ENCODE results near the gene ZNF497.
A peak's percentile ranks its signal among the peaks of the same experiment; 100 is the strongest.
"Not testable (repeated sequence)": the region's sequence is repeated elsewhere in the genome, so short reads cannot be mapped to it uniquely, and the experiment has no call there.

The ZNF497 gene

GRCh38 chr19:58362272-58362994 lies at the start of gene ZNF497:
Gene ZNF497 (minus strand): TSS chr19:58362751. CDS start chr19:58357635, 5,116 bp downstream.
- DNase-seq (ENCODE audit: low read depth in 2 of 2), result peak; percentile 96

- no peak for DNase-seq (ENCODE audit: low read depth in 2 of 2)
Measured at GRCh38 chr19:58409010-58409790, 46.6 kb upstream of the ZNF497 start.

DNA sequence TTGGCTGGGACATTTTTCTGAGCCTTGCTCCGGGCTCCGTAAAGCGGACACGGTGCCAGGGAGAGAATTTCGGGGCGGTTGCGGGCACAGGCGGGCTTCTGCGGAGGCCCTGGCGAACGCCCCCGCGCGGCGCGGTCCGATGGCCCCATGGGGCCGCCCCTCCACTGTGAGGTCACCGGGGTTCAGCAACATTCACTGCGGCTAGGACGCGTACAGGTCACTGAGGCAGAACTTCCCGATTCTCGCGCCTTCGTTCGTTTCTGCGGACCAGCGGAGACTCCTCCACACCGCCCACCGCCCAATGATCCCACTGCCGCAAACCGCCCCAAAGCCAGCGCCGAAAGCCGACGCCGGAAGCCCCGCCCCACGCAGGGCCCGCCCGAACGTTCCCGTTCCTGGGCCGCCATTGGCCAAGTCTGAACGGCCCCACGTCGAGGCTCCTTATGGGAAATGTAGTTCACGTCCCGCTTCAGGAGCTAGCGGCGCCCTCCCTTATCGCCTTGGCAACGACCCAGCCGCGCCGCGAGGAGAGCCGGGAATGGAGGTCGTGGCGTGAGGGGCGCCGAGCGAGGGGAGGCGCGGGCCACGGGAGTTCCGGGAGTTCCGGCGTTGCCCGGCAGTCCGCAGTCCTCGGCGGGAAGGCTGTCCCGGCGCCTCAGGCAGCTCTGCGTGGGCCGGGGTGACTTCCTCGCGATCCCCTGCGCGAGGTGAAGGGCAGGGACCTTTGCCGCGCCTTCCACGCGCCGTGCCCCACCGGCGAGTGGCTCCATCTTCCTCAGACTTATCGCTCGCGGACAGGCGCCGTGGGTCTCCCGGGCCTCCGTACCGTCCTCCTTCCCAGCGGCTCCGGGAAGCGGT lies 45.8 kb upstream of the ZNF497 start, which contains the start of gene ZNF584:
TSS of gene ZNF584 (plus strand) at position 498 of the 858 bp plus-strand sequence. CDS start 499 bp downstream, outside the sequence.
- DNase-seq (ENCODE audit: low read depth in 2 of 2), result peak; percentile 93 to 95

GRCh38 chr19:58407658-58408151 lies 45.2 kb upstream of the ZNF497 start:
- DNase-seq (ENCODE audit: low read depth in 2 of 2), result no peak

DNA sequence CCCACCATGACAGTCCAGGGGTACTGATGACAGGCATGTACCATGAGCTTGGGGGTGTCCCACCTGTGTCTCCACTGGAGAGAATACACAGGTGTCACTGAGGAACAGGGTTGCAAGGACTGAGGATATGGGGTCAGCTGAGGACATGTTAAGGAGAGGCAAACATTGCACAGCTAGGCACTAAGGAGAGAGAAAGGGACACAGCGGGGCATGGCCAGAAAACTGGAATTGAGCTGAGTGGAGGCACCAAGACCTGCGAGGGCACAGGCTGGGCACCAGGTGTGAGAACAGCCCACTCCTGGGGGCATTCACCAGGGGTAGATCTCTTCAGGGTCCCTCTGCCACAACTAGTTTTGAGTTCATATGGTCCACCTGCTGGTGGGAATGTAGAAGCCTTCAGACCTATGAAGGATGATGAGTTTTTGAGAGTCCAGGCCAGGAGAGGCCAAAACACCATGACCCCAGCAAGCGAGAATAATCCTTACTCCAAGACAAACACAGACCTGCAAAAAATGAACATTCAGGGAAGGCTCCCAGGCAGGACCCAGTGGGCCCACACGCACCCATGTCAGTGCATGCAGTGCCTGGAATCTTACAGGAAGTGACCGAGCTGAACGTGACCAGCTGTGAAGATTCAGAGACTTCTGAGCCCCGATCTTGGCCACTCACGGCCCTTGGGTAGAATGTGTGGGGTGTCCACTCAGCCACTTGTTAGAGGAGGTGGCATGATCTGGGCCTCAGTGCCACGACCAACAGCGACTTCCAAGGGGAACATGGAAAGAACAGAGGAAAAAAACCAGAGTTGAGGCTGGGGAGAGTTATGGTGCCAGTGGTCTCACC lies 44.5 kb upstream of the ZNF497 start:
- no peak for DNase-seq (ENCODE audit: low read depth in 2 of 2)

- DNase-seq (ENCODE audit: low read depth in 2 of 2), result not testable (repeated sequence)
Measured at GRCh38 chr19:58403920-58404478, 41.4 kb upstream of the ZNF497 start.

GRCh38 chr19:58401840-58402421 lies 39.4 kb upstream of the ZNF497 start:
- no peak for DNase-seq (ENCODE audit: low read depth in 2 of 2)

GRCh38 chr19:58400916-58401839 lies 38.6 kb upstream of the ZNF497 start:
- DNase-seq (ENCODE audit: low read depth in 2 of 2), result peak; percentile 98

DNA sequence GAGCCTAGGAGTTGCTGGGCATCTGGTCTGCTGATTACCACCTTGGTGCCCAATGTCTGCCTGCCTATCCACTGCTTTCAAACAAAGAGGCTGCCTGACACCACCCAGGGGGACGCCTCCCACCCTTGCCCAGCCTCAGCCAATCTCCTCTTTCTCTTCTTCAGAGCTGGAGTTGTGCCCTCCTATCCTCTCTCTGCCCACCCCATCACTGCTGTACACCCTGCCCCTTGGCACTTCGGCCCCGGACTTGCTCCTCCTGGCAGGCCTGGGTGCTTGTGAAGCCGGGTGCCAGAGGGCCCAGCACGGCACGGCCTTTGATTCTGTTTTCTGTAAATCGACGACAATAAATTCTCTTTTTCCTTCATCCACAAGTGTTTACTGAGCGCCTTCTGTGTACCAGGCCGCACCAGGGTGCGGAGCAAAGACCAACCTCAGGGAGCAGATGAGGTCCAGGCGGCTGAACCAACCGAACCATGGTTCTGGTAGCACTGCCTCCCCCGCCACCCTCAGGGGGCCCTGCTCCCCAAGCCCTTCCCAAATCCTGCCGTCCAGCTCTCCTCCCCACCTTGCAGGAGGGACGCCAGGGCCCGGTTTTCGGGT lies 37.9 kb upstream of the ZNF497 start:
- DNase-seq (ENCODE audit: low read depth in 2 of 2), result no peak

- no peak for DNase-seq (ENCODE audit: low read depth in 2 of 2)
Measured at GRCh38 chr19:58399903-58400302, 37.4 kb upstream of the ZNF497 start.

DNA sequence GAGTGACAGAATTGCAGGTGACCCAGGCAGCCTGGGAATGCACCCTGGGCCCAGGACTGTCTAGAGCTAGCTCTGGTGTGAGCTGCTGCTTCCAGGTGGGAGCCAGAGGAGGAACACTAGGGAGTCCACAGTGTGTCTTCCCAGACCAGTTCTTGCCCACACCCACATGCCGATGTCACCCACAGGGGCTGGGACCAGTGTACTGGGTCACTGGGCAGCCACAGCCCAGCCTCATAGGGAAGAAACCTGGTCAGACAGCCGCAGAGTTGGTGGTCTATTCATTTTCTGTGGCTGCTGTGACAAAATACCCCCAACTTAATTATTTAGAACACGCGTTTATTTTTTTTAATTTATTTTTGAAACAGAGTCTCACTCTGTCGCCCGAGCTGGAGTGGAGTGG lies 36.0 kb upstream of the ZNF497 start:
- no peak for DNase-seq (ENCODE audit: low read depth in 2 of 2)

DNA sequence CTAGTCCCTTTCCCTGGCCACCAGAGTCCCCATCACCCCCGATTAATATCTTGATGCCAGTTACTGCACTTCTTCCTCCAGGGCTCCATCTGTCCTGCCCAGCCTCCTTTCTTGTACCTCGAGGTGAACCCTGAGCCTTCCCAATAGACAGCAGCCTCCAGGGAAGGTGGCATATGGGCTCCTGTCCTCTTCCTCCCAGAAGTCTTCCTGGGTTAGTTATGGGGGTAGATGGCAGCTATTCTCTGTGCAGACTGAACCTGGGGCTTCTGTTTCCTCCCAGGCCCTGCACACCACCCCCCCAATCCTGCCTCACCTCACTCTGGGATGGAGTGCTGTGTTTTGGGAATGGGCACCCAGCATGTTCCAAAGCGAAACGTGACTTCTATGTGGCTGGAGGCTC lies 35.5 kb upstream of the ZNF497 start:
- no peak for DNase-seq (ENCODE audit: low read depth in 2 of 2)

DNA sequence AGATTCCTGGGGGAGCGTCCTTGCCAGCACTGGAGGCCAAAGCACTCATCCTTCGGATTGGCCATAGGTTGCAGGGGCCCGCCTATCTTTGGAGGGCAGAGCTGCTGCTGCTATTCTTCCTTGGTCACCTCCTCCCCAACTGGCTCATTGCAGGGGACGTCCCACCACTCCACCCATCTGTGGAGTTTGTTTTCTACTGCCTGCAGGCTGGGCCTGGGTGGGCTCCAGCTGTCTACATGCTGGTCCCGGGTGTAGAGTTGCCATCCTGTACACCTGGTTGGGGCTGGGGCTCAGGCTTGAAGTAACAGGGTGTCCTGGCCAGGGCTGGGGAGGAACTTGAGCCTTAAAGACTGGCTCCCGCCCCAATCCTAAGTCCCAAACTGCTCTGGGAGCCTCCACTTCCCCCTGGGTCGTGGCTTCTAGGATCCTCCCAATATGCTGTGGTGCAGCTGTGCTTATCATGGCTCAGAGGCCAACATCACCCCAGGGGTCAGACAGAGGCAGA lies 35.0 kb upstream of the ZNF497 start:
- DNase-seq (ENCODE audit: low read depth in 2 of 2), result no peak

- DNase-seq (ENCODE audit: low read depth in 2 of 2), result no peak
Measured at GRCh38 chr19:58396691-58397532, 34.4 kb upstream of the ZNF497 start.

- no peak for DNase-seq (ENCODE audit: low read depth in 2 of 2)
Measured at GRCh38 chr19:58395979-58396627, 33.6 kb upstream of the ZNF497 start.

GRCh38 chr19:58395220-58395978 lies 32.8 kb upstream of the ZNF497 start, which contains the start of gene RNF225:
Gene RNF225 (plus strand): TSS chr19:58395656. CDS start chr19:58396090, 434 bp downstream.
- no peak for DNase-seq (ENCODE audit: low read depth in 2 of 2)

Measured in stimulated activated CD8-positive, alpha-beta memory T cell treated with anti-CD3 and anti-CD28 coated beads, Interleukin-2, amount 100 ng/mL, for 48 hours (primary cell).